ENCODE measurements around the gene ABTB2.

The ABTB2 gene

GRCh38 chr11:34345540-34345876 is 12.3 kb downstream of the ABTB2 start:
- Histone ChIP-seq H3K27ac (ENCODE audit: insufficient read depth, low read length, poor library complexity, severe bottlenecking) (no peak overlapping the region), H3K27me3 (replicated peaks; ENCODE audit: control insufficient read depth, insufficient read depth, low read length, poor library complexity, severe bottlenecking) (no peaks in the 10 kb centered on the region), H3K4me3 (ENCODE audit: insufficient read depth, low read depth, low read length, poor library complexity, severe bottlenecking) (no peak overlapping the region), H3K9me3 (ENCODE audit: control insufficient read depth, low read length) (no peaks in the 10 kb centered on the region), H3K4me1 (ENCODE audit: control insufficient read depth, insufficient read depth, low read length, poor library complexity, severe bottlenecking) (no peaks in the 10 kb centered on the region), H3K36me3 (ENCODE audit: control insufficient read depth, insufficient read depth, low read length) (no peaks in the 10 kb centered on the region)
- DNase-seq: no peak

- H3K36me3 ChIP-seq (ENCODE audit: control insufficient read depth, insufficient read depth, low read length): no peaks in the 10 kb centered on the region
- no peaks in the 10 kb centered on the region for H3K4me1 ChIP-seq (ENCODE audit: control insufficient read depth, insufficient read depth, low read length, poor library complexity, severe bottlenecking)
- no peaks in the 10 kb centered on the region for H3K9me3 ChIP-seq (ENCODE audit: control insufficient read depth, low read length)
- no peak for DNase-seq
- H3K27ac ChIP-seq (ENCODE audit: insufficient read depth, low read length, poor library complexity, severe bottlenecking): no peak overlapping the region
- no peak overlapping the region for H3K4me3 ChIP-seq (ENCODE audit: insufficient read depth, low read depth, low read length, poor library complexity, severe bottlenecking)
- no peaks in the 10 kb centered on the region for H3K27me3 ChIP-seq (replicated peaks; ENCODE audit: control insufficient read depth, insufficient read depth, low read length, poor library complexity, severe bottlenecking)
Observed at GRCh38 chr11:34344768-34345539, 12.9 kb downstream of the ABTB2 start.

- Histone ChIP-seq H3K4me3 (ENCODE audit: insufficient read depth, low read depth, low read length, poor library complexity, severe bottlenecking) (no peak overlapping the region), H3K27ac (ENCODE audit: insufficient read depth, low read length, poor library complexity, severe bottlenecking) (no peak overlapping the region), H3K36me3 (ENCODE audit: control insufficient read depth, insufficient read depth, low read length) (no peaks in the 10 kb centered on the region), H3K9me3 (ENCODE audit: control insufficient read depth, low read length) (no peaks in the 10 kb centered on the region), H3K4me1 (ENCODE audit: control insufficient read depth, insufficient read depth, low read length, poor library complexity, severe bottlenecking) (no peaks in the 10 kb centered on the region), H3K27me3 (replicated peaks; ENCODE audit: control insufficient read depth, insufficient read depth, low read length, poor library complexity, severe bottlenecking) (no peaks in the 10 kb centered on the region)
- no peak for DNase-seq
Observed at GRCh38 chr11:34344410-34344767, 13.4 kb downstream of the ABTB2 start.

- Histone ChIP-seq H3K4me1 (ENCODE audit: control insufficient read depth, insufficient read depth, low read length, poor library complexity, severe bottlenecking) (no peaks in the 10 kb centered on the region), H3K27ac (ENCODE audit: insufficient read depth, low read length, poor library complexity, severe bottlenecking) (no peak overlapping the region), H3K36me3 (ENCODE audit: control insufficient read depth, insufficient read depth, low read length) (no peaks in the 10 kb centered on the region), H3K4me3 (ENCODE audit: insufficient read depth, low read depth, low read length, poor library complexity, severe bottlenecking) (no peak overlapping the region), H3K9me3 (ENCODE audit: control insufficient read depth, low read length) (no peaks in the 10 kb centered on the region), H3K27me3 (replicated peaks; ENCODE audit: control insufficient read depth, insufficient read depth, low read length, poor library complexity, severe bottlenecking) (no peaks in the 10 kb centered on the region)
- no peak for DNase-seq
Observed at GRCh38 chr11:34343686-34344085, 14.1 kb downstream of the ABTB2 start.

GRCh38 chr11:34343153-34343552 is 14.7 kb downstream of the ABTB2 start:
- DNase-seq: no peak
- no peaks in the 10 kb centered on the region for H3K4me1 ChIP-seq (ENCODE audit: control insufficient read depth, insufficient read depth, low read length, poor library complexity, severe bottlenecking)
- no peaks in the 10 kb centered on the region for H3K36me3 ChIP-seq (ENCODE audit: control insufficient read depth, insufficient read depth, low read length)
- no peaks in the 10 kb centered on the region for H3K9me3 ChIP-seq (ENCODE audit: control insufficient read depth, low read length)
- no peaks in the 10 kb centered on the region for H3K27me3 ChIP-seq (replicated peaks; ENCODE audit: control insufficient read depth, insufficient read depth, low read length, poor library complexity, severe bottlenecking)
- H3K27ac ChIP-seq (ENCODE audit: insufficient read depth, low read length, poor library complexity, severe bottlenecking): no peak overlapping the region
- H3K4me3 ChIP-seq (ENCODE audit: insufficient read depth, low read depth, low read length, poor library complexity, severe bottlenecking): no peak overlapping the region

- Histone ChIP-seq H3K27ac (ENCODE audit: insufficient read depth, low read length, poor library complexity, severe bottlenecking) (no peak overlapping the region), H3K4me1 (ENCODE audit: control insufficient read depth, insufficient read depth, low read length, poor library complexity, severe bottlenecking) (no peaks in the 10 kb centered on the region), H3K27me3 (replicated peaks; ENCODE audit: control insufficient read depth, insufficient read depth, low read length, poor library complexity, severe bottlenecking) (no peaks in the 10 kb centered on the region), H3K9me3 (ENCODE audit: control insufficient read depth, low read length) (no peaks in the 10 kb centered on the region), H3K4me3 (ENCODE audit: insufficient read depth, low read depth, low read length, poor library complexity, severe bottlenecking) (no peak overlapping the region), H3K36me3 (ENCODE audit: control insufficient read depth, insufficient read depth, low read length) (no peaks in the 10 kb centered on the region)
- DNase-seq: no peak
Observed at GRCh38 chr11:34341931-34342533, 15.8 kb downstream of the ABTB2 start.

GRCh38 chr11:34341096-34341495 is 16.7 kb downstream of the ABTB2 start:
- DNase-seq: no peak
- no peaks in the 10 kb centered on the region for H3K4me1 ChIP-seq (ENCODE audit: control insufficient read depth, insufficient read depth, low read length, poor library complexity, severe bottlenecking)
- H3K4me3 ChIP-seq (ENCODE audit: insufficient read depth, low read depth, low read length, poor library complexity, severe bottlenecking): no peak overlapping the region
- H3K27me3 ChIP-seq (replicated peaks; ENCODE audit: control insufficient read depth, insufficient read depth, low read length, poor library complexity, severe bottlenecking): no peaks in the 10 kb centered on the region
- H3K9me3 ChIP-seq (ENCODE audit: control insufficient read depth, low read length): no peaks in the 10 kb centered on the region
- H3K36me3 ChIP-seq (ENCODE audit: control insufficient read depth, insufficient read depth, low read length): no peaks in the 10 kb centered on the region
- no peak overlapping the region for H3K27ac ChIP-seq (ENCODE audit: insufficient read depth, low read length, poor library complexity, severe bottlenecking)

- Histone ChIP-seq H3K27ac (ENCODE audit: insufficient read depth, low read length, poor library complexity, severe bottlenecking) (no peak overlapping the region), H3K4me1 (ENCODE audit: control insufficient read depth, insufficient read depth, low read length, poor library complexity, severe bottlenecking) (no peaks in the 10 kb centered on the region), H3K36me3 (ENCODE audit: control insufficient read depth, insufficient read depth, low read length) (no peaks in the 10 kb centered on the region), H3K4me3 (ENCODE audit: insufficient read depth, low read depth, low read length, poor library complexity, severe bottlenecking) (no peak overlapping the region), H3K27me3 (replicated peaks; ENCODE audit: control insufficient read depth, insufficient read depth, low read length, poor library complexity, severe bottlenecking) (no peaks in the 10 kb centered on the region), H3K9me3 (ENCODE audit: control insufficient read depth, low read length) (no peaks in the 10 kb centered on the region)
- DNase-seq: no peak
Observed at GRCh38 chr11:34340653-34341052, 17.2 kb downstream of the ABTB2 start.

GRCh38 chr11:34339149-34340064 is 18.4 kb downstream of the ABTB2 start:
- no peaks in the 10 kb centered on the region for H3K27me3 ChIP-seq (replicated peaks; ENCODE audit: control insufficient read depth, insufficient read depth, low read length, poor library complexity, severe bottlenecking)
- H3K36me3 ChIP-seq (ENCODE audit: control insufficient read depth, insufficient read depth, low read length): no peaks in the 10 kb centered on the region
- no peaks in the 10 kb centered on the region for H3K4me1 ChIP-seq (ENCODE audit: control insufficient read depth, insufficient read depth, low read length, poor library complexity, severe bottlenecking)

GRCh38 chr11:34337016-34337415 is 20.8 kb downstream of the ABTB2 start:
- Histone ChIP-seq H3K4me3 (ENCODE audit: insufficient read depth, low read depth, low read length, poor library complexity, severe bottlenecking) (no peak overlapping the region), H3K4me1 (ENCODE audit: control insufficient read depth, insufficient read depth, low read length, poor library complexity, severe bottlenecking) (no peaks in the 10 kb centered on the region), H3K27me3 (replicated peaks; ENCODE audit: control insufficient read depth, insufficient read depth, low read length, poor library complexity, severe bottlenecking) (no peaks in the 10 kb centered on the region), H3K9me3 (ENCODE audit: control insufficient read depth, low read length) (no peaks in the 10 kb centered on the region), H3K27ac (ENCODE audit: insufficient read depth, low read length, poor library complexity, severe bottlenecking) (no peak overlapping the region), H3K36me3 (ENCODE audit: control insufficient read depth, insufficient read depth, low read length) (no peaks in the 10 kb centered on the region)
- no peak for DNase-seq

More at GRCh38 chr11:34339149-34340064, 18.4 kb downstream of the ABTB2 start:
- Histone ChIP-seq H3K27ac (ENCODE audit: insufficient read depth, low read length, poor library complexity, severe bottlenecking) (no peak overlapping the region), H3K4me3 (ENCODE audit: insufficient read depth, low read depth, low read length, poor library complexity, severe bottlenecking) (no peak overlapping the region), H3K9me3 (ENCODE audit: control insufficient read depth, low read length) (no peaks in the 10 kb centered on the region)
- no peak for DNase-seq
